Kidney glomerular epithelial cell (primary cell): Measurements from ENCODE around the gene ARHGAP6.
"Not testable (repeated sequence)": the region's sequence is repeated elsewhere in the genome, so short reads cannot be mapped to it uniquely, and the experiment has no call there.

Experiments used
- DNase-seq: peaks from one replicate; lab custom pipeline; 2025; lab: John Stamatoyannopoulos, UW

Gene ARHGAP6

GRCh38 chrX:11399489-11400094, 266.1 kb downstream of the ARHGAP6 start:
- DNase-seq: no peak

GRCh38 chrX:11398785-11399184, 266.9 kb downstream of the ARHGAP6 start:
- no peak for DNase-seq

GRCh38 chrX:11398139-11398538, 267.6 kb downstream of the ARHGAP6 start:
- no peak for DNase-seq

GRCh38 chrX:11397680-11398079, 268.0 kb downstream of the ARHGAP6 start:
- no peak for DNase-seq

GRCh38 chrX:11395859-11396258, 269.9 kb downstream of the ARHGAP6 start:
- no peak for DNase-seq

GRCh38 chrX:11393949-11394654, 271.6 kb downstream of the ARHGAP6 start:
- DNase-seq: no peak

- DNase-seq: no peak
Measured at GRCh38 chrX:11386812-11387211, 278.9 kb downstream of the ARHGAP6 start.

- peak; percentile 32 for DNase-seq
Measured at GRCh38 chrX:11386001-11386523, 279.7 kb downstream of the ARHGAP6 start.

- peak; percentile 39 for DNase-seq
Measured at GRCh38 chrX:11382930-11383329, 282.8 kb downstream of the ARHGAP6 start.

GRCh38 chrX:11381464-11381863, 284.3 kb downstream of the ARHGAP6 start:
- peak; percentile 44 for DNase-seq

- DNase-seq: no peak
Measured at GRCh38 chrX:11380187-11380844, 285.4 kb downstream of the ARHGAP6 start.

GRCh38 chrX:11376163-11376562, 289.6 kb downstream of the ARHGAP6 start:
- no peak for DNase-seq

GRCh38 chrX:11375614-11376119, 290.1 kb downstream of the ARHGAP6 start:
- no peak for DNase-seq

GRCh38 chrX:11374570-11374969, 291.1 kb downstream of the ARHGAP6 start:
- DNase-seq: no peak

GRCh38 chrX:11371106-11371505, 294.6 kb downstream of the ARHGAP6 start:
- DNase-seq: no peak

GRCh38 chrX:11367609-11368430, 297.9 kb downstream of the ARHGAP6 start:
- DNase-seq: no peak

- no peak for DNase-seq
Measured at GRCh38 chrX:11366998-11367595, 298.6 kb downstream of the ARHGAP6 start.

- DNase-seq: no peak
Measured at GRCh38 chrX:11365426-11365825, 300.3 kb downstream of the ARHGAP6 start.

- no peak for DNase-seq
Measured at GRCh38 chrX:11364835-11365234, 300.9 kb downstream of the ARHGAP6 start.

- DNase-seq: not testable (repeated sequence)
Measured at GRCh38 chrX:11363825-11364224, 301.9 kb downstream of the ARHGAP6 start.

GRCh38 chrX:11363069-11363594, 302.6 kb downstream of the ARHGAP6 start:
- no peak for DNase-seq
